Mesendoderm (in vitro differentiated cells): ENCODE measurements around the gene DR1.
A peak's percentile ranks its signal among the peaks of the same experiment; 100 is the strongest.

Experiments
- DNase-seq: peaks from one replicate; pipeline ENCODE4 v3.0.0; 2013
- H2AK5ac ChIP-seq: 2 replicates; pipeline ENCODE4 v1.6.1; 2013; ENCODE audit warnings: low read length, inconsistent platforms
- H2BK120ac ChIP-seq: 2 replicates; pipeline ENCODE4 v1.6.1; 2013; ENCODE audit warnings: low read depth, mild to moderate bottlenecking, low read length, moderate library complexity, mixed read lengths
- H2BK15ac ChIP-seq: replicated peaks from 2 replicates; pipeline ENCODE4 v1.6.1; 2013; ENCODE audit warnings: low read depth, mild to moderate bottlenecking, moderate library complexity
- H2BK5ac ChIP-seq: 2 replicates; pipeline ENCODE4 v1.6.1; 2013; ENCODE audit warnings: low read length, inconsistent platforms
- H3K18ac ChIP-seq: 2 replicates; pipeline ENCODE4 v1.6.1; 2013; ENCODE audit warnings: mild to moderate bottlenecking, low read length, mixed read lengths
- H3K23ac ChIP-seq: one replicate; pipeline ENCODE4 v1.6.1; 2013; ENCODE audit warnings: low read length
- H3K27ac ChIP-seq: 2 replicates; pipeline ENCODE4 v1.5.1; 2013; ENCODE audit warnings: low read depth, mild to moderate bottlenecking, inconsistent platforms, low read length, moderate library complexity
- H3K27me3 ChIP-seq: 2 replicates; pipeline ENCODE4 v1.6.1; 2013; ENCODE audit warnings: low read length, control low read depth, mild to moderate bottlenecking, inconsistent platforms; ENCODE audit not compliant: insufficient read depth, poor library complexity
- H3K36me3 ChIP-seq: 2 replicates; pipeline ENCODE4 v1.6.1; 2013; ENCODE audit warnings: low read length, inconsistent platforms; ENCODE audit not compliant: control insufficient read depth, insufficient read depth
- H3K4ac ChIP-seq: one replicate; pipeline ENCODE4 v1.6.1; 2013; ENCODE audit warnings: low read depth, mild to moderate bottlenecking, low read length, moderate library complexity
- H3K4me1 ChIP-seq: 2 replicates; pipeline ENCODE4 v1.6.1; 2013; ENCODE audit warnings: low read depth, low read length, inconsistent platforms; ENCODE audit not compliant: control insufficient read depth
- H3K4me2 ChIP-seq: 2 replicates; pipeline ENCODE4 v1.6.1; 2013; ENCODE audit warnings: low read length
- H3K4me3 ChIP-seq: 2 replicates; pipeline ENCODE4 v1.5.1; 2013; ENCODE audit warnings: mild to moderate bottlenecking, low read length
- H3K56ac ChIP-seq: one replicate; pipeline ENCODE4 v1.6.1; 2013; ENCODE audit warnings: low read length
- H3K79me1 ChIP-seq: 2 replicates; pipeline ENCODE4 v1.6.1; 2013; ENCODE audit warnings: low read length, inconsistent platforms
- H3K79me2 ChIP-seq: 2 replicates; pipeline ENCODE4 v1.6.1; 2013; ENCODE audit warnings: mild to moderate bottlenecking, low read length; ENCODE audit not compliant: control insufficient read depth, insufficient read depth
- H3K9ac ChIP-seq: 2 replicates; pipeline ENCODE4 v1.6.1; 2013; ENCODE audit warnings: low read length, inconsistent platforms
- H4K5ac ChIP-seq: one replicate; pipeline ENCODE4 v1.6.1; 2013; ENCODE audit warnings: low read length
- H4K8ac ChIP-seq: one replicate; pipeline ENCODE4 v1.6.1; 2013; ENCODE audit warnings: low read depth, mild to moderate bottlenecking, control low read depth, low read length, moderate library complexity
- WGBS: extraction: QIAGEN DNeasy Blood & Tissue Kit; methylation state at CpG from one replicate; pipeline ENCODE4 v1.1.7; 2013; ENCODE audit warnings: low lambda C conversion rate, missing lambda C conversion rate; ENCODE audit not compliant: insufficient coverage; ENCODE audit errors: extremely low coverage; 5-methylcytosine and 5-hydroxymethylcytosine counted together

Gene DR1

DNA sequence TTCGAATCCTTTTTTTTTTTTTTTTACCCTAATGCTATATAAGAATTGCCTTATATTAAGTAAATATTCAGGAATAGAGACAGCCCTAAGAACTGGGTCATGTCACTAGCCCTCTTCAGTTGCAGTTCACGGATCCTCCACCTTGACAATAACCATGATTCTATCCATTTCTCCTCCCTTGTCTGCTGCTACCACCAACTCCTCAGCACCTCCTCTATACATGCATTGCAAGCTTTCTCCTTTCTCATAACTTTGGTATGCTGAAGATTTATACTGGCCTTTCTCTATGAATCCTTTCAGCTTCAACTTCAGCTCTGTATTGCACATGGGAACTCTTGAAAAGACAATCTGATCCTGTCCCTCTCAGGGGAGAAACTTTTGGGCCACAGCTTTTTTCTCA lies 14.3 kb upstream of the DR1 start:
- Histone ChIP-seq H2AK5ac (no peak overlapping the region), H3K36me3 (no peaks in the 10 kb centered on the region), H3K23ac (no peak overlapping the region), H2BK5ac (no peak overlapping the region), H4K8ac (no peak overlapping the region), H3K4me2 (no peak overlapping the region), H3K79me2 (no peaks in the 10 kb centered on the region), H3K4ac (no peak overlapping the region), H3K27ac (no peak overlapping the region), H3K4me1 (no peaks in the 10 kb centered on the region), H3K4me3 (no peak overlapping the region), H3K56ac (no peak overlapping the region), H3K9ac (no peak overlapping the region), H2BK15ac (no peak overlapping the region), H3K27me3 (no peaks in the 10 kb centered on the region), H2BK120ac (no peak overlapping the region), H3K79me1 (no peaks in the 10 kb centered on the region), H3K18ac (no peak overlapping the region), H4K5ac (no peak overlapping the region)
- DNase-seq = peak; percentile 11
- no CpG with 5 or more reads among the region's 2 CpGs for WGBS

- Histone ChIP-seq H3K4me3 (no peak overlapping the region), H3K79me1 (no peaks in the 10 kb centered on the region), H2BK15ac (no peak overlapping the region), H3K36me3 (no peaks in the 10 kb centered on the region), H2BK5ac (no peak overlapping the region), H3K79me2 (no peaks in the 10 kb centered on the region), H2BK120ac (no peak overlapping the region), H2AK5ac (no peak overlapping the region), H3K4me1 (no peaks in the 10 kb centered on the region), H3K27me3 (no peaks in the 10 kb centered on the region), H3K18ac (no peak overlapping the region), H3K56ac (no peak overlapping the region), H3K4ac (no peak overlapping the region), H3K4me2 (no peak overlapping the region), H4K5ac (no peak overlapping the region), H3K9ac (no peak overlapping the region), H3K23ac (no peak overlapping the region), H3K27ac (no peak overlapping the region), H4K8ac (no peak overlapping the region)
- no peak for DNase-seq
- WGBS = no CpG with 5 or more reads among the region's 1 CpG
Measured at GRCh38 chr1:93332368-93332767, 13.3 kb upstream of the DR1 start.

GRCh38 chr1:93338387-93339146 lies 7.1 kb upstream of the DR1 start:
- Histone ChIP-seq H2BK120ac (no peak overlapping the region), H3K4me1 (peaks cover 4% of the 10 kb centered on the region), H3K23ac (no peak overlapping the region), H3K79me2 (no peaks in the 10 kb centered on the region), H3K4ac (no peak overlapping the region), H2AK5ac (no peak overlapping the region), H3K79me1 (no peaks in the 10 kb centered on the region), H2BK15ac (no peak overlapping the region), H4K5ac (no peak overlapping the region), H2BK5ac (no peak overlapping the region), H3K4me2 (no peak overlapping the region), H3K27me3 (no peaks in the 10 kb centered on the region), H3K27ac (no peak overlapping the region), H3K4me3 (no peak overlapping the region), H3K56ac (no peak overlapping the region), H3K9ac (no peak overlapping the region), H4K8ac (no peak overlapping the region), H3K18ac (no peak overlapping the region), H3K36me3 (no peaks in the 10 kb centered on the region)
- no peak for DNase-seq
- no CpG with 5 or more reads among the region's 5 CpGs for WGBS

DNA sequence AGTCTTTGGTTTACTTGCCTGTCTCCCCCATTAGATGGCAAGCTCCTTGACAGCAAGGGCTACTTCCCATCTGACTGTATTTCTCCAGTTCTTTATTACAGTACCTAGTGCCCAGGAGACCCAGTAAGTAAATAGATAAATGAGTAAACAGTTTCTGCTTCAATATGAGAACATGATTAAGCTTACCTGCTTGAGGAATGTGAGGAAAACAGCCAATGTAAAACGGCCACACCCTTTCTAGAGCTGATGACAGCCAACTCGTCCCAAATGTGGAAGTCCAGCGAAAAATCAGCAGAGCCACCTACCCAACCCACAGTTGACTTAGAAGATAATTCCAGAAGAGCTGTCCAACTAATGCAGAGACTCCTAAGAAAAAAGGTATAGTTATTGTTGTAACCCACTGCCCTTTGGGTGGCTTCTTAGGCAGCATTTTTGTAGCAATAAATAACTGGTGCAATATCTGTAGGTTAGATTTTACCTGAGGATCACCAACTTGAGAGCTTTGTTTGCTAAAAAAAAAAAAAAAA lies 6.5 kb upstream of the DR1 start:
- Histone ChIP-seq H3K79me2 (no peaks in the 10 kb centered on the region), H3K4me1 (peaks cover 4% of the 10 kb centered on the region), H4K8ac (no peak overlapping the region), H3K9ac (no peak overlapping the region), H2BK120ac (no peak overlapping the region), H3K4me3 (no peak overlapping the region), H3K18ac (no peak overlapping the region), H3K23ac (no peak overlapping the region), H3K36me3 (no peaks in the 10 kb centered on the region), H3K27ac (no peak overlapping the region), H2BK15ac (no peak overlapping the region), H4K5ac (no peak overlapping the region), H3K4me2 (no peak overlapping the region), H3K79me1 (no peaks in the 10 kb centered on the region), H3K4ac (no peak overlapping the region), H2AK5ac (no peak overlapping the region), H3K56ac (no peak overlapping the region), H3K27me3 (no peaks in the 10 kb centered on the region), H2BK5ac (no peak overlapping the region)
- DNase-seq = no peak
- no CpG with 5 or more reads among the region's 3 CpGs for WGBS

DNA sequence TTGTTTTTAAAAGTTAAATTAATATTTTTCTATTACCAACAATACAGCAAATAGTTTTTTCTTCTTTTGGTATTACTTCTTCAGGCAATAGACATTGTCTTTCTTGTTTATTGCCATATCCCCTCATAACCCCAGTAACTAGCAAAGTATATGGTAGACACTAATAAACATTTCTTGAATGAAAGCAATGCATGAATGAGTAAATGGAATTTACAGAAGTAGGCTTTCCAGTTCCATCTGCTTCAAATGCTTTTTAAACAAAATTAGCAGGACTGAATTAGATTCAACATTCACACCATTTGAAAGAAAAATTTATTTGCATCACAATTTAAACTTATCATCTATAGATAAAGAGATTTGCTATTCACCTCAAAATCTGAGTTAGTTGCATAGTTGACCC lies 5.6 kb upstream of the DR1 start:
- H2BK5ac ChIP-seq = no peak overlapping the region
- H2BK15ac ChIP-seq = no peak overlapping the region
- H3K79me1 ChIP-seq = no peaks in the 10 kb centered on the region
- no peak overlapping the region for H3K23ac ChIP-seq
- no peak for DNase-seq
- H3K4me3 ChIP-seq = no peak overlapping the region
- no peak overlapping the region for H3K56ac ChIP-seq
- H3K4me2 ChIP-seq = no peak overlapping the region
- no peak overlapping the region for H4K8ac ChIP-seq
- peaks cover 4% of the 10 kb centered on the region for H3K4me1 ChIP-seq
- no peaks in the 10 kb centered on the region for H3K36me3 ChIP-seq
- H2AK5ac ChIP-seq = no peak overlapping the region
- no peak overlapping the region for H3K27ac ChIP-seq
- H3K9ac ChIP-seq = no peak overlapping the region
- no peak overlapping the region for H4K5ac ChIP-seq
- no peaks in the 10 kb centered on the region for H3K79me2 ChIP-seq
- no peaks in the 10 kb centered on the region for H3K27me3 ChIP-seq
- H3K18ac ChIP-seq = no peak overlapping the region
- H2BK120ac ChIP-seq = no peak overlapping the region
- no peak overlapping the region for H3K4ac ChIP-seq

- no peak overlapping the region for H4K8ac ChIP-seq
- no peaks in the 10 kb centered on the region for H3K27me3 ChIP-seq
- no peak overlapping the region for H2BK5ac ChIP-seq
- H3K36me3 ChIP-seq = no peaks in the 10 kb centered on the region
- no peaks in the 10 kb centered on the region for H3K79me1 ChIP-seq
- H3K4me1 ChIP-seq = peaks cover 4% of the 10 kb centered on the region
- H3K4ac ChIP-seq = no peak overlapping the region
- peaks cover 24% of the 10 kb centered on the region for H3K79me2 ChIP-seq
- no peak overlapping the region for H3K18ac ChIP-seq
- H3K4me3 ChIP-seq = no peak overlapping the region
- H4K5ac ChIP-seq = no peak overlapping the region
- H2BK15ac ChIP-seq = no peak overlapping the region
- H2BK120ac ChIP-seq = no peak overlapping the region
- H3K9ac ChIP-seq = no peak overlapping the region
- DNase-seq = no peak
- no peak overlapping the region for H2AK5ac ChIP-seq
- no CpG with 5 or more reads among the region's 6 CpGs for WGBS
- no peak overlapping the region for H3K4me2 ChIP-seq
- H3K23ac ChIP-seq = no peak overlapping the region
- H3K56ac ChIP-seq = no peak overlapping the region
- no peak overlapping the region for H3K27ac ChIP-seq
Measured at GRCh38 chr1:93344484-93344883, 1.2 kb upstream of the DR1 start.
